Ovary (tissue), 9 donors: ENCODE data around the gene LEF1. TPM values are rescaled to one million over a fixed set of nuclear protein-coding genes. Genes with fewer than 3 reads are reported as not detected.

Experiments used
- DNase-seq, 5 donors: peaks; one replicate each; pipeline ENCODE4 v3.0.0-alpha.2; 2019 to 2020
- H3K27ac ChIP-seq, 2 donors: fragments of 200-600 bp; one replicate each; pipeline versions ENCODE4 v1.5.1 to v1.8.0; 2019 to 2022
- H3K27me3 ChIP-seq: fragments of 200-600 bp; one replicate; pipeline ENCODE4 v1.8.0; 2022
- H3K36me3 ChIP-seq: fragments of 200-600 bp; sonication (generic); one replicate; pipeline ENCODE4 v1.5.1; 2019
- H3K4me1 ChIP-seq: one replicate; pipeline ENCODE4 v1.8.1; 2013; ENCODE audit warnings: mild to moderate bottlenecking, moderate library complexity; ENCODE audit not compliant: insufficient read depth
- H3K4me3 ChIP-seq: fragments of 200-600 bp; sonication (generic); one replicate; pipeline ENCODE4 v1.5.1; 2017
- H3K9me3 ChIP-seq, 2 donors: fragments of 200-600 bp in 1 of 2; sonication (generic) in 1 of 2; one replicate each; pipeline versions ENCODE4 v1.5.1 to v1.8.1; 2013 to 2019; ENCODE audit warnings: mild to moderate bottlenecking in 1 of 2, moderate library complexity in 1 of 2
- EP300 ChIP-seq: sonication (generic); formaldehyde crosslinking; IDR thresholded peaks from one replicate; pipeline ENCODE4 v1.6.1; 2017; ENCODE audit warnings: antibody characterized with exemption
- POLR2A ChIP-seq: fragments of 450-650 bp; IDR thresholded peaks from one replicate; pipeline ENCODE4 v1.6.1; 2017; ENCODE audit warnings: antibody characterized with exemption, mild to moderate bottlenecking, moderate library complexity
- WGBS, 3 donors: extraction: QIAGEN DNeasy Blood & Tissue Kit in 1 of 3; methylation state at CpG; one replicate each; pipeline versions ENCODE4 v1.1.5 to v1.1.7; 2013 to 2017; 5-methylcytosine and 5-hydroxymethylcytosine counted together
- intact Hi-C, 4 donors: fragments of 100-400 bp; cut with DNase I; formaldehyde crosslinking; loops; one replicate each; pipeline versions ENCODE4 v1.11.0 to v1.15.1; 2022 to 2023
- polyA plus RNA-seq, 2 donors: library from polyadenylated mRNA; stranded (reverse); fragments of 200-250 nt in 1 of 2; fragments of 350-450 nt in 1 of 2; fragmentation: Illumina TruSeq in 1 of 2; extraction: RNeasy Lipid Tissue Mini Kit (QIAGEN cat#74804) in 1 of 2; gene quantifications; one replicate each; pipeline ENCODE4 v1.2.3, GENCODE V29; 2013 to 2014
- total RNA-seq, 7 donors: library from RNA; depleted of rRNA in 2 of 7; stranded (reverse); fragments of >200 nt in 2 of 7; fragmentation: NEBNext Ultra II Directional in 3 of 7; extraction: Animal tissue kit (Norgen Biotek cat#: 25700) in 3 of 7; gene quantifications; one replicate each; pipeline versions ENCODE4 v1.1.0 to v1.2.4, GENCODE V29; 2016 to 2023
- TF ChIP-seq, protein P1 (sequence below), 3 donors: fragments of 450-650 bp in 2 of 3; fragments of 200-600 bp in 1 of 3; IDR thresholded peaks; one replicate each; pipeline versions ENCODE4 v1.5.1 to v1.8.0; 2016 to 2022; ENCODE audit warnings: antibody characterized with exemption in 3 of 3, mild to moderate bottlenecking in 1 of 3
- donor health status: DM: no; HTN: no; CAD: no; lungs with moderate emphysema.
- donor health status: DM: no; HTN: no; CAD: no.
- donor health status: Bipolar disorder and iron deficiency.
- donor health status: DM: yes; HTN: yes; CAD: no.
- donor health status: DM: no; HTN: no; CAD: no.
- donor health status: DM: yes; HTN: yes; CAD: no.

The LEF1 gene
- total and polyA plus RNA-seq, 9 donors: 1.8 to 30.1 (median 6.0) TPM

DNA sequence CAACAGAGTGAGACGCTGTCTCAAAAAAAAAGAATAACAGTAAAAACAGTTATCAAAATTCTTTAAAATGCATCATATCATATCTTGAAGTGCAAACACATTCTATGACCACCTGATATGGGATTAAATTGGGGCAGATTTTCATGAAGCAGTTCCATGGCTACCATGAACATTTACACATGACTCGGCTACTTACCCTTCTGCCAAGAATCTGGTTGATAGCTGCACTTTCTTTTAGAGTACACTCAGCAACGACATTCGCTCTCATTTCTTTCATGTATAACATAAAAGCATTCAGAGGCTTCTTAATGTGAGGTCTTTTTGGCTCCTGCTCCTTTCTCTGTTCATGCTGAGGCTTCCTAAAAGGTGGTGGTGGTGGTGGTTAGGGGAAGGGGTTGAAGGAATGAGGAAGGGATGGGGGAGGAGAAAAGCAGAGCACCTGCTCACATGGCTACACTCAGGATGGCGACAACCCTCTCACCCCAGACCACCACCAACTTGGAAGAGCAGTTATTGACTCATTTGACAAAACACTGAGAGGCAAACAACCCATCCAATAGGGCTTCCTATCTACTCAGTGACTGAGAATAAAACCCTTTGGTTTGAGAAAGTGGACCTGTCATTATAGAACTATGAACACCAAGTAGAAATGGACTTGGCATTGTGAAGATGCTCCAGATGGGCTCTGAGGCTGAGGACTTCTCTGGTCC is 90.6 kb downstream of the LEF1 start:
- TF ChIP-seq EP300 (no peak), POLR2A (no peak)
- TF ChIP-seq, protein P1, sequence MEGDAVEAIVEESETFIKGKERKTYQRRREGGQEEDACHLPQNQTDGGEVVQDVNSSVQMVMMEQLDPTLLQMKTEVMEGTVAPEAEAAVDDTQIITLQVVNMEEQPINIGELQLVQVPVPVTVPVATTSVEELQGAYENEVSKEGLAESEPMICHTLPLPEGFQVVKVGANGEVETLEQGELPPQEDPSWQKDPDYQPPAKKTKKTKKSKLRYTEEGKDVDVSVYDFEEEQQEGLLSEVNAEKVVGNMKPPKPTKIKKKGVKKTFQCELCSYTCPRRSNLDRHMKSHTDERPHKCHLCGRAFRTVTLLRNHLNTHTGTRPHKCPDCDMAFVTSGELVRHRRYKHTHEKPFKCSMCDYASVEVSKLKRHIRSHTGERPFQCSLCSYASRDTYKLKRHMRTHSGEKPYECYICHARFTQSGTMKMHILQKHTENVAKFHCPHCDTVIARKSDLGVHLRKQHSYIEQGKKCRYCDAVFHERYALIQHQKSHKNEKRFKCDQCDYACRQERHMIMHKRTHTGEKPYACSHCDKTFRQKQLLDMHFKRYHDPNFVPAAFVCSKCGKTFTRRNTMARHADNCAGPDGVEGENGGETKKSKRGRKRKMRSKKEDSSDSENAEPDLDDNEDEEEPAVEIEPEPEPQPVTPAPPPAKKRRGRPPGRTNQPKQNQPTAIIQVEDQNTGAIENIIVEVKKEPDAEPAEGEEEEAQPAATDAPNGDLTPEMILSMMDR (IDR thresholded peaks at IDR 0.05): no peak
- Histone ChIP-seq H3K27me3 (no peaks in the 10 kb centered on the region), H3K36me3 (no peaks in the 10 kb centered on the region), H3K4me3 (no peak overlapping the region), H3K27ac (no peak overlapping the region), H3K9me3 (no peaks in the 10 kb centered on the region), H3K4me1 (no peaks in the 10 kb centered on the region)
- intact Hi-C loops: no loop called here
- WGBS, 3 donors: 60 to 66% (median 64%) methylated on average over 5 of the region's 5 CpGs
- DNase-seq: no peak

DNA sequence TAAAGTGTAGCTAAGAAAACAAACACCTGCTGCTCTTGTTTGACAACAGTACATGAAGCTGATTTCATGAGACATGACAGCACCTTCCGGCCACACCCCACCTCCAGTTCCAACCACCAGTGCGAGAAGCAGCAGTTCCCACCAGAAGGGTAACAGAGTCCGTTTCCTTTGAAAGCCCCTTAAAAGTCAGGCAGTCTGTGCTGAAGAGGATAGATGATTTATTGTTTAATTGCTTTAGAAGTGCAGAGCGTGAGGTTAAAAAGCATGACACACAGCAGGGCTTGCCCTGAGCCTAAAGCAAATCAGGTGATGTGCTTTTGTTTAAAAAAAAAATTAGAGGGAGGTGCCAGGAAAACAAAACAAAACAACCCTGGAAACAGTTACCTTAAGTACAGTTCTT is 96.4 kb downstream of the LEF1 start:
- Histone ChIP-seq H3K27me3 (no peaks in the 10 kb centered on the region), H3K36me3 (no peaks in the 10 kb centered on the region), H3K4me3 (no peak overlapping the region), H3K4me1 (no peaks in the 10 kb centered on the region), H3K27ac (no peak overlapping the region), H3K9me3 (no peaks in the 10 kb centered on the region)
- TF ChIP-seq, protein P1 (IDR thresholded peaks at IDR 0.05): no peak
- TF ChIP-seq EP300 (no peak), POLR2A (no peak)
- WGBS, 3 donors: 68 to 85% (median 75%) methylated on average over 4 of the region's 4 CpGs
- DNase-seq: no peak
- intact Hi-C loops: no loop called here

DNA sequence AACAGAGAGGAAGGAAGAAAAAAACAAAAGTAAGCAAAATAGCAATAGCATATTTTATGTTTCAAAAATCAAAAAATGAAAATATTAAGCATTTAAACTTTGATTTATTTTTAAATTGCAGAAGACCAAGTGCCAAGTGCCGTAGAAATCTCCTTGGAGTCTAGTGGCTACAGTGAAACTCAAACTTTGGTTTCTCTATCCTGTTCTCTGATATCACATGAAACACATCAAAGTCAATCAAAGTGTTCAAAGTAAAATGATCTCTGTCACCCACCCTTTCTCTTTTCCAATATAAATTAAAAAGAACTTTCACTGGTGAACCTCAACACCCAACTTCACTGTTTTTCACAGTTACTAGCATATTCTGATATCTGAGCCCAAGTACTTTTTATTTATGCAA is 98.0 kb downstream of the LEF1 start:
- TF ChIP-seq, protein P1 (IDR thresholded peaks at IDR 0.05): no peak
- TF ChIP-seq POLR2A (no peak), EP300 (no peak)
- 39 to 57% (median 47%) methylated on average over 1 of the region's 1 CpG for WGBS, 3 donors

DNA sequence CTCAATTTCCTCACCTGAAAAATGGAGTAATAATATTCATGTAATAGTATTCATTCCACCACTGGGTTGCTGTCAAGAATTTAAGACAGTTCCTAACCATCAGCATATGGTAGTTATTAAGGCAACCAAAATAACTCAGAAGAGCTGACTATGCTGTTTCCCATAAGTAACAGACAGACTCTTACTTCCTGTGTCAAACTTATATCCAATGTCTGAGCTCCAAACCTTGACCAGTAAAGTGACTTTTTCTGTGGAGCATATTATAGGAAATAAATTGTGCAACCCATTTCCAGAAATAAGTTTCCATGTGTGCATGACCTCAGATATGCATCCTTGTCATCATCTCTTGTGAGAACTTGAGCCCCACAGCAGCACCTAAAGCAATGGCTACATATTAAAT is 100.3 kb downstream of the LEF1 start:
- Histone ChIP-seq H3K27me3 (no peaks in the 10 kb centered on the region), H3K4me3 (no peak overlapping the region), H3K9me3 (no peaks in the 10 kb centered on the region), H3K27ac (no peak overlapping the region), H3K36me3 (no peaks in the 10 kb centered on the region), H3K4me1 (no peaks in the 10 kb centered on the region)
- intact Hi-C loops: no loop called here
- DNase-seq: no peak
- no peak for TF ChIP-seq POLR2A
- TF ChIP-seq, protein P1 (IDR thresholded peaks at IDR 0.05): no peak
- no peak for TF ChIP-seq EP300

More for the DNA sequence above, 98.0 kb downstream of the LEF1 start:
- Histone ChIP-seq H3K4me3 (no peak overlapping the region), H3K27me3 (no peaks in the 10 kb centered on the region), H3K36me3 (no peaks in the 10 kb centered on the region), H3K9me3 (no peaks in the 10 kb centered on the region), H3K27ac (no peak overlapping the region), H3K4me1 (no peaks in the 10 kb centered on the region)
- intact Hi-C loops: no loop called here
- no peak for DNase-seq
